H1 (cell line): ENCODE data around the gene TRIM45. TPM values are rescaled to one million over a fixed set of nuclear protein-coding genes. Genes with fewer than 3 reads are reported as not detected.
"Not testable (repeated sequence)": the region's sequence is repeated elsewhere in the genome, so short reads cannot be mapped to it uniquely, and the experiment has no call there.

Experiments used
- CTCF ChIA-PET: fragments of 300-600 bp; sonication (Branson Sonifier 250); formaldehyde crosslinking; loops from one replicate; lab custom pipeline; 2021; ENCODE audit not compliant: partially characterized antibody; lab: Charles Lee
- POLR2A ChIA-PET: fragments of 300-600 bp; sonication (Branson Sonifier 250); formaldehyde crosslinking; loops from one replicate; lab custom pipeline; 2021; ENCODE audit warnings: inconsistent platforms; ENCODE audit not compliant: partially characterized antibody; lab: Charles Lee
- DNase-seq, 2 experiments: peaks; one replicate each; pipeline versions ENCODE4 v3.0.0 to v3.0.0-alpha.2; 2010 to 2022; ENCODE audit warnings: low spot score in 2 of 2, low read depth in 1 of 2, mixed read lengths in 1 of 2
- FAIRE-seq: peaks from 2 replicates; lab custom pipeline; 2011; peaks lifted over from hg19 to GRCh38; lab: Jason Lieb, UNC
- H2AFZ ChIP-seq: 2 replicates; pipeline ENCODE4 v1.8.1; 2012; ENCODE audit warnings: low read length, inconsistent platforms
- H2AK5ac ChIP-seq: 2 replicates; pipeline ENCODE4 v1.6.1; 2013; ENCODE audit warnings: low read depth, low read length
- H2BK120ac ChIP-seq: replicated peaks from 2 replicates; pipeline ENCODE3; 2013; ENCODE audit warnings: low read depth, low read length, inconsistent platforms
- H2BK12ac ChIP-seq: 2 replicates; pipeline ENCODE4 v1.6.1; 2013; ENCODE audit warnings: low read depth, low read length
- H2BK15ac ChIP-seq: 2 replicates; pipeline ENCODE4 v1.6.1; 2013; ENCODE audit warnings: low read length
- H2BK20ac ChIP-seq: 2 replicates; pipeline ENCODE4 v1.6.1; 2013; ENCODE audit warnings: low read length
- H2BK5ac ChIP-seq: 2 replicates; pipeline ENCODE4 v1.6.1; 2013; ENCODE audit warnings: low read depth, low read length
- H3K14ac ChIP-seq: 2 replicates; pipeline ENCODE4 v1.6.1; 2013; ENCODE audit warnings: inconsistent platforms; ENCODE audit not compliant: insufficient read length
- H3K18ac ChIP-seq: 2 replicates; pipeline ENCODE4 v1.6.1; 2013; ENCODE audit warnings: low read length; ENCODE audit errors: extremely low read depth
- H3K23ac ChIP-seq: 2 replicates; pipeline ENCODE4 v1.6.1; 2013; ENCODE audit warnings: inconsistent platforms; ENCODE audit not compliant: insufficient read length
- H3K23me2 ChIP-seq: 2 replicates; pipeline ENCODE4 v1.6.1; 2013; ENCODE audit warnings: low read depth, low read length
- H3K27ac ChIP-seq: 2 replicates; pipeline ENCODE4 v1.6.1; 2011; ENCODE audit warnings: low read depth, low read length, inconsistent platforms
- H3K27me3 ChIP-seq, 4 experiments: replicated peaks in 1 of 4; 1 replicate in 1 of 4; 2 replicates in 3 of 4; pipeline versions ENCODE4 v1.6.1 to v1.8.1; 2011 to 2013; ENCODE audit warnings: low read length in 3 of 4, mild to moderate bottlenecking in 3 of 4, inconsistent platforms in 2 of 4, mixed read lengths in 2 of 4, moderate library complexity in 1 of 4; ENCODE audit not compliant: control insufficient read depth in 3 of 4, insufficient read depth in 3 of 4; ENCODE audit errors: extremely low read depth in 1 of 4
- H3K36me3 ChIP-seq, 4 experiments: 2 replicates each; pipeline versions ENCODE4 v1.6.1 to v1.8.1; 2011 to 2013; ENCODE audit warnings: mild to moderate bottlenecking in 4 of 4, low read length in 3 of 4, moderate library complexity in 2 of 4, control low read depth in 1 of 4, inconsistent platforms in 1 of 4; ENCODE audit not compliant: insufficient read depth in 4 of 4, control insufficient read depth in 2 of 4
- H3K4ac ChIP-seq: replicated peaks from 2 replicates; pipeline ENCODE3; 2013; ENCODE audit warnings: low read length, low read depth, mixed read lengths, inconsistent platforms; ENCODE audit not compliant: insufficient read length
- H3K4me1 ChIP-seq, 4 experiments: replicated peaks in 1 of 4; 1 replicate in 1 of 4; 2 replicates in 3 of 4; pipeline versions ENCODE4 v1.6.1 to v1.8.1; 2011 to 2013; ENCODE audit warnings: low read length in 3 of 4, inconsistent platforms in 2 of 4, mixed read lengths in 1 of 4; ENCODE audit not compliant: insufficient read depth in 4 of 4, control insufficient read depth in 3 of 4
- H3K4me2 ChIP-seq, 2 experiments: 2 replicates each; pipeline versions ENCODE4 v1.6.1 to v1.8.1; 2011 to 2013; ENCODE audit warnings: low read depth in 2 of 2, low read length in 2 of 2, control low read depth in 1 of 2, inconsistent platforms in 1 of 2, mild to moderate bottlenecking in 1 of 2; ENCODE audit not compliant: insufficient read depth in 1 of 2
- H3K4me3 ChIP-seq, 4 experiments: fragments of 200-600, 300-600 bp in 1 of 4; sonication (generic), shearing (Covaris generic), sonication (Bioruptor Twin) in 1 of 4; 2 replicates each; pipeline versions ENCODE4 v1.5.1 to v1.8.1; 2011 to 2016; ENCODE audit warnings: low read length in 4 of 4, low read depth in 3 of 4, control low read depth in 2 of 4, inconsistent platforms in 2 of 4, mild to moderate bottlenecking in 2 of 4, mixed read lengths in 1 of 4, moderate library complexity in 1 of 4; ENCODE audit not compliant: insufficient read depth in 2 of 4; ENCODE audit errors: extremely low read depth in 1 of 4
- H3K56ac ChIP-seq: replicated peaks from 2 replicates; pipeline ENCODE3; 2013; ENCODE audit warnings: low read depth, mild to moderate bottlenecking, mixed read lengths, low read length, inconsistent platforms; ENCODE audit not compliant: insufficient read length
- H3K79me1 ChIP-seq: 2 replicates; pipeline ENCODE4 v1.6.1; 2013; ENCODE audit warnings: low read depth, low read length, control low read depth
- H3K79me2 ChIP-seq, 2 experiments: 2 replicates each; pipeline versions ENCODE4 v1.6.1 to v1.8.1; 2012 to 2013; ENCODE audit warnings: low read length in 2 of 2, mild to moderate bottlenecking in 2 of 2, inconsistent platforms in 1 of 2; ENCODE audit not compliant: insufficient read depth in 2 of 2, control insufficient read depth in 1 of 2
- H3K9ac ChIP-seq, 4 experiments: replicated peaks in 1 of 4; 1 replicate in 1 of 4; 2 replicates in 3 of 4; pipeline versions ENCODE4 v1.6.1 to v1.8.1; 2011 to 2013; ENCODE audit warnings: low read depth in 3 of 4, low read length in 3 of 4, control low read depth in 2 of 4, mild to moderate bottlenecking in 2 of 4, moderate library complexity in 2 of 4, inconsistent platforms in 1 of 4; ENCODE audit errors: extremely low read depth in 1 of 4
- H3K9me3 ChIP-seq, 2 experiments: 2 replicates each; pipeline versions ENCODE4 v1.6.1 to v1.8.1; 2012 to 2013; ENCODE audit warnings: mild to moderate bottlenecking in 2 of 2, moderate library complexity in 2 of 2, control low read depth in 1 of 2, inconsistent platforms in 1 of 2, low read depth in 1 of 2, low read length in 1 of 2, mixed read lengths in 1 of 2; ENCODE audit not compliant: insufficient read depth in 2 of 2
- H4K20me1 ChIP-seq, 2 experiments: replicated peaks in 1 of 2; 2 replicates each; pipeline versions ENCODE3 to v1.8.1; 2011 to 2013; ENCODE audit warnings: inconsistent platforms in 2 of 2, low read length in 2 of 2, mild to moderate bottlenecking in 1 of 2; ENCODE audit not compliant: insufficient read depth in 2 of 2, control insufficient read depth in 1 of 2
- H4K5ac ChIP-seq: 2 replicates; pipeline ENCODE4 v1.6.1; 2013; ENCODE audit warnings: low read length, low read depth, mixed read lengths, inconsistent platforms; ENCODE audit not compliant: insufficient read length
- H4K8ac ChIP-seq: 2 replicates; pipeline ENCODE4 v1.8.0; 2013; ENCODE audit warnings: mild to moderate bottlenecking, moderate library complexity, low read length, inconsistent platforms; ENCODE audit not compliant: insufficient read depth; ENCODE audit errors: extremely low read depth
- H4K91ac ChIP-seq: replicated peaks from 2 replicates; pipeline ENCODE3; 2013; ENCODE audit warnings: low read length, mixed read lengths, inconsistent platforms; ENCODE audit not compliant: insufficient read length
- WGBS, 2 experiments: shearing (Covaris generic) in 1 of 2; methylation state at CpG; one replicate each; pipeline versions ENCODE4 v1.1.6 to v1.1.7; 2013 to 2015; ENCODE audit warnings: low lambda C conversion rate in 2 of 2, mixed read lengths in 2 of 2, inconsistent platforms in 1 of 2, low coverage in 1 of 2, missing lambda C conversion rate in 1 of 2; ENCODE audit not compliant: insufficient replicate concordance in 2 of 2, insufficient coverage in 1 of 2, insufficient read length in 1 of 2; ENCODE audit errors: extremely low coverage in 1 of 2, missing lambda C conversion rate in 1 of 2; 5-methylcytosine and 5-hydroxymethylcytosine counted together
- polyA plus RNA-seq, 7 experiments: library from polyadenylated mRNA; depleted of rRNA in 3 of 7; stranded (reverse) in 5 of 7; unstranded in 2 of 7; fragments of >200 nt in 5 of 7; fragments of 200-250 nt in 2 of 7; gene quantifications; 1 replicate in 5 of 7; 2 replicates in 1 of 7; 4 replicates in 1 of 7; pipeline versions ENCODE4 v1.2.1 to v1.2.3, GENCODE V29; 2011 to 2013; ENCODE audit warnings: missing spikeins in 2 of 7, mixed read lengths in 2 of 7
- total RNA-seq: library from RNA; stranded (reverse); fragmentation: NEBNext Ultra II Directional; extraction: Animal tissue kit (Norgen Biotek cat#: 25700); gene quantifications from 2 replicates; pipeline ENCODE4 v1.2.1, GENCODE V29; 2021

The TRIM45 gene
- total and polyA plus RNA-seq, 2 of the 8 experiments (the other 6 are each of a cell fraction or from before 2014, with no cell fraction given) = 13.7 to 16.7 TPM

GRCh38 chr1:117101858-117102257 is 19.7 kb downstream of the TRIM45 start:
- not testable (repeated sequence) for H3K9me3 ChIP-seq, H3K4me2 ChIP-seq, H3K56ac ChIP-seq, H3K9ac ChIP-seq, H4K8ac ChIP-seq, DNase-seq, H2BK12ac ChIP-seq, H3K27me3 ChIP-seq, H3K23ac ChIP-seq, H3K18ac ChIP-seq, H3K4me1 ChIP-seq, FAIRE-seq, H3K79me2 ChIP-seq, H3K79me1 ChIP-seq, H2AFZ ChIP-seq, H3K23me2 ChIP-seq, H4K20me1 ChIP-seq, H2AK5ac ChIP-seq, H3K4ac ChIP-seq, H2BK20ac ChIP-seq, H3K4me3 ChIP-seq, H2BK15ac ChIP-seq, H3K14ac ChIP-seq, H4K5ac ChIP-seq, H3K27ac ChIP-seq, H4K91ac ChIP-seq, H2BK120ac ChIP-seq, H2BK5ac ChIP-seq
- 91% methylated on average over 3 of the region's 3 CpGs; no CpG with 5 or more reads in 1 of the 2 experiments for WGBS, 2 experiments
- CTCF ChIA-PET = interaction anchor here (1.1 to 3.3 kb wide), 4 partner anchors 8 to 183 kb away, joined by 3 to 15 read pairs (median 4); no protein-coding TSS in a partner anchor
- POLR2A ChIA-PET = interaction anchor here (1.0 to 1.8 kb wide), 2 partner anchors 8 to 9 kb away, joined by 3 to 4 read pairs; no protein-coding TSS in a partner anchor
- H3K36me3 ChIP-seq = peaks cover 31 to 77% (median 59%) of the 10 kb centered on the region in 4 experiments
